Neural crest cell (in vitro differentiated cells): ENCODE data around the gene OR11H6. TPM values are rescaled to one million over a fixed set of nuclear protein-coding genes. Genes with fewer than 3 reads are reported as not detected.
"Not testable (repeated sequence)": the region's sequence is repeated elsewhere in the genome, so short reads cannot be mapped to it uniquely, and the experiment has no call there.

Experiments
- DNase-seq: peaks from one replicate; pipeline ENCODE4 v3.0.0; 2021; ENCODE audit warnings: low read depth, mixed read lengths, low spot score
- H3K27ac Mint-ChIP-seq: one replicate; pipeline ENCODE4 v1.8.0; 2021; ENCODE audit warnings: mild to moderate bottlenecking, mixed read lengths; ENCODE audit not compliant: unreplicated experiment
- H3K27me3 Mint-ChIP-seq: 2 replicates; pipeline ENCODE4 v1.8.0; 2021; ENCODE audit warnings: low read depth, mild to moderate bottlenecking, mixed read lengths
- H3K36me3 Mint-ChIP-seq: 2 replicates; pipeline ENCODE4 v1.8.0; 2021; ENCODE audit warnings: low read depth, mild to moderate bottlenecking, mixed read lengths
- H3K4me1 Mint-ChIP-seq: 2 replicates; pipeline ENCODE4 v1.8.0; 2021; ENCODE audit warnings: mixed read lengths
- H3K4me3 Mint-ChIP-seq: one replicate; pipeline ENCODE4 v1.8.0; 2021; ENCODE audit warnings: mild to moderate bottlenecking, mixed read lengths
- H3K9me3 Mint-ChIP-seq: 2 replicates; pipeline ENCODE4 v1.8.0; 2021; ENCODE audit warnings: mixed read lengths
- total RNA-seq: library from RNA; stranded (reverse); gene quantifications from 2 replicates; pipeline ENCODE4 v1.2.1, GENCODE V29; 2021
- TF ChIP-seq, protein P1 (sequence below): fragments of 200-600 bp; sonication (generic); conservative IDR thresholded peaks from 2 replicates; pipeline ENCODE4 v1.5.0; 2021; ENCODE audit warnings: antibody characterized with exemption, mild to moderate bottlenecking

OR11H6 gene
- total RNA-seq, 1 donor from 2014 or later: not detected

GRCh38 chr14:20195911-20196310 lies 27.6 kb upstream of the OR11H6 start:
- TF ChIP-seq, protein P1, sequence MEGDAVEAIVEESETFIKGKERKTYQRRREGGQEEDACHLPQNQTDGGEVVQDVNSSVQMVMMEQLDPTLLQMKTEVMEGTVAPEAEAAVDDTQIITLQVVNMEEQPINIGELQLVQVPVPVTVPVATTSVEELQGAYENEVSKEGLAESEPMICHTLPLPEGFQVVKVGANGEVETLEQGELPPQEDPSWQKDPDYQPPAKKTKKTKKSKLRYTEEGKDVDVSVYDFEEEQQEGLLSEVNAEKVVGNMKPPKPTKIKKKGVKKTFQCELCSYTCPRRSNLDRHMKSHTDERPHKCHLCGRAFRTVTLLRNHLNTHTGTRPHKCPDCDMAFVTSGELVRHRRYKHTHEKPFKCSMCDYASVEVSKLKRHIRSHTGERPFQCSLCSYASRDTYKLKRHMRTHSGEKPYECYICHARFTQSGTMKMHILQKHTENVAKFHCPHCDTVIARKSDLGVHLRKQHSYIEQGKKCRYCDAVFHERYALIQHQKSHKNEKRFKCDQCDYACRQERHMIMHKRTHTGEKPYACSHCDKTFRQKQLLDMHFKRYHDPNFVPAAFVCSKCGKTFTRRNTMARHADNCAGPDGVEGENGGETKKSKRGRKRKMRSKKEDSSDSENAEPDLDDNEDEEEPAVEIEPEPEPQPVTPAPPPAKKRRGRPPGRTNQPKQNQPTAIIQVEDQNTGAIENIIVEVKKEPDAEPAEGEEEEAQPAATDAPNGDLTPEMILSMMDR: no peak
- H3K27ac Mint-ChIP-seq: no peak overlapping the region
- H3K4me3 Mint-ChIP-seq: no peak overlapping the region
- H3K9me3 Mint-ChIP-seq: peaks cover 26% of the 10 kb centered on the region
- H3K4me1 Mint-ChIP-seq: no peaks in the 10 kb centered on the region
- H3K36me3 Mint-ChIP-seq: peaks cover 7% of the 10 kb centered on the region
- no peaks in the 10 kb centered on the region for H3K27me3 Mint-ChIP-seq
- DNase-seq: no peak

- no peaks in the 10 kb centered on the region for H3K27me3 Mint-ChIP-seq
- DNase-seq: no peak
- TF ChIP-seq, protein P1: no peak
- H3K27ac Mint-ChIP-seq: no peak overlapping the region
- peaks cover 29% of the 10 kb centered on the region for H3K9me3 Mint-ChIP-seq
- H3K4me1 Mint-ChIP-seq: no peaks in the 10 kb centered on the region
- no peak overlapping the region for H3K4me3 Mint-ChIP-seq
- H3K36me3 Mint-ChIP-seq: peaks cover 9% of the 10 kb centered on the region
Observed at GRCh38 chr14:20197459-20197858, 26.1 kb upstream of the OR11H6 start.

GRCh38 chr14:20198991-20199390 lies 24.5 kb upstream of the OR11H6 start:
- Mint-ChIP-seq H3K9me3 (peaks cover 27% of the 10 kb centered on the region), H3K4me1 (no peaks in the 10 kb centered on the region), H3K27me3 (no peaks in the 10 kb centered on the region), H3K4me3 (no peak overlapping the region), H3K27ac (no peak overlapping the region), H3K36me3 (peaks cover 5% of the 10 kb centered on the region)
- no peak for DNase-seq
- TF ChIP-seq, protein P1: no peak

- Mint-ChIP-seq H3K27me3 (no peaks in the 10 kb centered on the region), H3K9me3 (peaks cover 17% of the 10 kb centered on the region), H3K4me3 (no peak overlapping the region), H3K36me3 (peaks cover 3% of the 10 kb centered on the region), H3K27ac (no peak overlapping the region), H3K4me1 (no peaks in the 10 kb centered on the region)
- no peak for DNase-seq
- TF ChIP-seq, protein P1: no peak
Observed at GRCh38 chr14:20204721-20205120, 18.8 kb upstream of the OR11H6 start.

DNA sequence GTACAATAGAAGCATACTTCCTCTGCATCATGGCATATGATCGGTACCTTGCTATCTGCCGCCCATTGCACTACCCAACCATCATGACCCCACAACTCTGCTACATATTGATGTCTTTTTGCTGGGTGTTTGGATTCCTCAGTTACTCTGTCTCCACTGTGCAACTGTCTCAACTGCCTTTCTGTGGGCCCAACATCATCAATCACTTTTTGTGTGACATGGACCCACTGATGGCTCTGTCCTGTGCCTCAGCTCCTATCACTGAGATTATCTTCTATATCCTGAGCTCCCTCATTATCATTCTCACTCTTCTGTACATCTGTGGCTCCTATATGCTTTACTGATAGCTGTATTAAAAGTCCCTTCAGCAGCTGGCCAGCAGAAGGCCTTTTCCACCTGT lies 13.9 kb upstream of the OR11H6 start:
- peaks cover 30% of the 10 kb centered on the region for H3K9me3 Mint-ChIP-seq
- no peak overlapping the region for H3K4me3 Mint-ChIP-seq
- no peaks in the 10 kb centered on the region for H3K4me1 Mint-ChIP-seq
- no peaks in the 10 kb centered on the region for H3K27me3 Mint-ChIP-seq
- peaks cover 9% of the 10 kb centered on the region for H3K36me3 Mint-ChIP-seq
- H3K27ac Mint-ChIP-seq: no peak overlapping the region
- TF ChIP-seq, protein P1: no peak
- DNase-seq: no peak

GRCh38 chr14:20212406-20212805 lies 11.1 kb upstream of the OR11H6 start:
- not testable (repeated sequence) for H3K27me3 Mint-ChIP-seq, H3K4me1 Mint-ChIP-seq, H3K27ac Mint-ChIP-seq, H3K4me3 Mint-ChIP-seq, DNase-seq, H3K36me3 Mint-ChIP-seq
- peaks cover 38% of the 10 kb centered on the region for H3K9me3 Mint-ChIP-seq
